GM12891 (cell line): ENCODE results near the gene S100B.
"Not testable (repeated sequence)": the region's sequence is repeated elsewhere in the genome, so short reads cannot be mapped to it uniquely, and the experiment has no call there.

Experiments
- DNase-seq: peaks from one replicate; pipeline ENCODE4 v3.0.0; 2011; ENCODE audit warnings: low spot score; ENCODE audit not compliant: insufficient read length
- FAIRE-seq: peaks from 2 replicates; lab custom pipeline; 2011; peaks lifted over from hg19 to GRCh38; lab: Jason Lieb, UNC
- PAX5 ChIP-seq: IDR thresholded peaks from 2 replicates; pipeline ENCODE4 v1.6.1; 2011; ENCODE audit warnings: low read length, moderate library complexity, mild to moderate bottlenecking; ENCODE audit not compliant: insufficient read depth, severe bottlenecking
- POLR2A ChIP-seq: IDR thresholded peaks from 2 replicates; pipeline ENCODE4 v1.6.1; 2011; ENCODE audit warnings: low read depth, low read length, control low read depth
- POLR2AphosphoS5 ChIP-seq: IDR thresholded peaks from 2 replicates; pipeline ENCODE4 v1.6.1; 2011; ENCODE audit warnings: low read depth, low read length, control low read depth
- POU2F2 ChIP-seq: IDR thresholded peaks from 2 replicates; pipeline ENCODE4 v1.6.1; 2011; ENCODE audit warnings: low read depth, mild to moderate bottlenecking, control low read depth, low read length, moderate library complexity
- SPI1 ChIP-seq: IDR thresholded peaks from 2 replicates; pipeline ENCODE4 v1.6.1; 2011; ENCODE audit warnings: low read depth, low read length, control low read depth
- TAF1 ChIP-seq: IDR thresholded peaks from 2 replicates; pipeline ENCODE4 v1.6.1; 2011; ENCODE audit warnings: low read depth, low read length, control low read depth

The S100B gene

DNA sequence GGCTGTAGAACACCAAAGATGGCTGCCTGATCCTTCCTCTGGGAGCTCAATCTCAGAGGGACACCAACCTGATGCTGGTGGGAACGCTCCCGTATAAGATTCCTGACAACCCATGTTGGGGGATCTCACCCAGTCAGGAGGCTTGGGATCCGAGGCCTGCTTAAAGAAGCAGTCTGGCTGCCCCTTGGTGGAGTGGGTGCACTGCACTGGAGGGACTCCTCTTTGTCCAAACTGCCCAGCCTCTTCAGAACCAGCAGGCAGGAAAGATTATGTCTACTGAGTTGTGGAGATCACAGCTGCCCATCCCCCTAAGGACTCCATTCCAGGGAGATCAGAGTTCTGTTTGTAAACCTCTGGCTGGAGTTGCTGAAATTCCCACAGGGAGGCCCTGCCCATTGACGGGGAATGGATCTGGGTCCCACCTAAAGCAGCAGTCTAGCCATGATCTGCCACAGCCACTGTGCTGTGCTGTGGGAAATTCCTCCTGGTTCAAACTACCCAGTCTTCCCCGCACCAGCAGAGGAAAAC, 23.0 kb downstream of the S100B start:
- no peak for DNase-seq
- no peak for FAIRE-seq

DNA sequence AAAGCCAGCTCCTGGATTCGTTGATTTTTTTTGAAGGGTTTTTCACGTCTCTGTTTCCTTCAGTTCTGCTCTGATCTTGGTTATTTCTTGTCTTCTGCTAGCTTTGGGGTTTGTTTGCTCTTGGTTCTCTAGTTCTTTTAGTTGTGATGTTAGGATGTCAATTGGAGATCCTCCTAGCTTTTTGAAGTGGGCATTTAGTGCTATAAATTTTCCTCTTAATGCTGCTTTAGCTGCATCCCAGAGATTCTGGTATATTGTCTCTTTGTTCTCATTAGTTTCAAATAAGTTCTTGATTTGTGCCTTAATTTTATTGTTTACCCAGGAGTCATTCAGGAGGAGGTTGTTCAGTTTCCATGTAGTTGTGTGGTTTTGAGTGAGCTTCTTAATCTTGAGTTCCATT, 25.5 kb downstream of the S100B start:
- not testable (repeated sequence) for FAIRE-seq, DNase-seq

More for the DNA sequence above, 23.0 kb downstream of the S100B start:
- TF ChIP-seq POLR2A = no peak
- TF ChIP-seq TAF1 = no peak
- no peak for TF ChIP-seq POLR2AphosphoS5
- TF ChIP-seq PAX5 = no peak
- TF ChIP-seq POU2F2 = no peak
- TF ChIP-seq SPI1 = no peak

GRCh38 chr21:46577786-46578185, 27.1 kb downstream of the S100B start:
- not testable (repeated sequence) for FAIRE-seq, DNase-seq

DNA sequence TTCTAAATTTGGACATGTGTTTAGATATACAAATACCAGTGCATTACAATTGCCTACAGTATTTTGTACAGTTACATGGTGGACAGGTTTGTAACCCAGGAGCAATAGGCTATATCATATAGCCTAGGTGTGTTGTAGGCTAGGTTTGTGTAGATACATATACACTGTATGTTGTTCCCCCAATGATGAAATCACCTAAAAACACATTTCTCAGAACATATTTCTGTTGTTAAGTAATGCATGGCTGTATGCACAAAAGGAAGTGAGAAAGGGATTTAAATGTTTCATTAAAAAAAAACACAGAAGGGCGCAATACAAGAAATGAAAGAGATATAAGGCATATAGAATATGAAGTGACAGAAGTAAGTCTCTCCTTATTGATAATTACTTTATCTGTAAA, 32.0 kb downstream of the S100B start:
- DNase-seq (no peak), FAIRE-seq (no peak)

GRCh38 chr21:46570631-46571030, 34.3 kb downstream of the S100B start:
- FAIRE-seq (no peak), DNase-seq (no peak)
- TF ChIP-seq POU2F2 (no peak), SPI1 (no peak), PAX5 (no peak), POLR2AphosphoS5 (no peak), POLR2A (no peak)

More for the DNA sequence above, 32.0 kb downstream of the S100B start:
- no peak for TF ChIP-seq SPI1
- TF ChIP-seq PAX5 = no peak
- no peak for TF ChIP-seq POU2F2
- TF ChIP-seq POLR2A = no peak
- no peak for TF ChIP-seq POLR2AphosphoS5
- no peak for TF ChIP-seq TAF1

- no peak for TF ChIP-seq PAX5
- TF ChIP-seq TAF1 = no peak
- no peak for TF ChIP-seq POLR2AphosphoS5
- no peak for TF ChIP-seq POU2F2
- TF ChIP-seq SPI1 = no peak
- no peak for TF ChIP-seq POLR2A
- FAIRE-seq (no peak), DNase-seq (no peak)
These were observed 34.8 kb downstream of the S100B start for GRCh38 chr21:46570119-46570518.

DNA sequence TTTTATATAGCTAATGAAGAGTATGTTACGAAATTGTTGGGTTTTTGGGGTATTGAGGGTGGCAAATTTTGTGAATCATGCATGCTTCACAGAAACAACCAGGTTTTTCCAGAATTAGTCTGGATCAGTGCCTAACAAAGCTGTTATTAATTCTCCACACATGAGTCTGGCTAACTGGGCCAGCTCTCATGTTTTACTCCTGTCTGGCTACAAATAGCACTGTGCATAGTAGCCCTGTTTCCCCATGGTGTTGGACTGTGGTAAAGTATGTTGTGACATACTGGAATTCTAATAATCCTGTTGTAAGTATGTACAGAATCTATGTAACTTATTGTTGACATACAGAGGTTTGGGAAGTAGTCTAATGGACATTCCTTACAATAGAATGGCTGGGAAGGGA, 35.8 kb downstream of the S100B start:
- TF ChIP-seq POLR2AphosphoS5 = no peak
- TF ChIP-seq SPI1 = no peak
- no peak for TF ChIP-seq POLR2A
- no peak for TF ChIP-seq TAF1
- TF ChIP-seq PAX5 = no peak
- no peak for TF ChIP-seq POU2F2
- DNase-seq (no peak), FAIRE-seq (no peak)

DNA sequence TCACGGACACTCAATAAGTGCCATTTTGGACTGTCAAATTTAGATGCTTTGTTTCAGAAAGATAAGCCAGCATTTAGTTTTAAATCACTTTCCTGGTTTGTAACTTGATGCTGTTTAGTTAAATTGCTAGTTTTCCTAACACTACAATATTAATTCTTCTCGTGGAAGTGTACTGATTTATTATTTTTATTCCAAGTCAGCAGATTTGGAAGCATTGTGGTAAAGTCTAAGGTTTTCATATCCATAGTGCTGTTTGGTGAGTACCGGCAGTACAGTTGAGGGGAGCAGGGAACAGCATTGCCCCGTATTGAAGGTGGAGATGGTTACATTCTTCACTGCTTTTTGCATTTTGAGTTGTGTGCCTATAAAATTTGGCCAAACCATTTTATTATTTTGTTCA, 36.3 kb downstream of the S100B start:
- DNase-seq (no peak), FAIRE-seq (no peak)
- no peak for TF ChIP-seq POU2F2
- TF ChIP-seq PAX5 = no peak
- no peak for TF ChIP-seq POLR2AphosphoS5
- TF ChIP-seq POLR2A = no peak
- no peak for TF ChIP-seq TAF1
- TF ChIP-seq SPI1 = no peak

DNA sequence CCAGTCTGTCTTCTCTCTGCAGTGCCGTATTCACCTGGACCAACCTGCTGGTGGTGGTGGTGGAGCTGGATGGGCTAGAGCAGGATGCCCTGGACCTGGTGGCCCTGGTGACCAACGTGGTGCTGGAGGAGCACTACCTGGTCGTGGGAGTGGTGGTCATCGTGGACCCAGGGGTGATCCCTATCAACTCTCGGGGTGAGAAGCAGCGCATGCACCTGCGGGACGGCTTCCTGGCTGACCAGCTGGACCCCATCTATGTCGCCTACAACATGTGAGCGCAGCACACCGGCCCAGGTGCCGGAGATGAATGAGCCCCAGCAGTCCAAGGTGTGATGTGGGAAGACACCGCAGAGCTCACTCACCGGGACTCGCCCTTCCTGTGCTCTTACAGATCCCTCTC, 37.5 kb downstream of the S100B start:
- FAIRE-seq (no peak), DNase-seq (no peak)
- TF ChIP-seq PAX5 (no peak), TAF1 (no peak), POLR2AphosphoS5 (no peak), POU2F2 (no peak), POLR2A (no peak), SPI1 (no peak)

DNA sequence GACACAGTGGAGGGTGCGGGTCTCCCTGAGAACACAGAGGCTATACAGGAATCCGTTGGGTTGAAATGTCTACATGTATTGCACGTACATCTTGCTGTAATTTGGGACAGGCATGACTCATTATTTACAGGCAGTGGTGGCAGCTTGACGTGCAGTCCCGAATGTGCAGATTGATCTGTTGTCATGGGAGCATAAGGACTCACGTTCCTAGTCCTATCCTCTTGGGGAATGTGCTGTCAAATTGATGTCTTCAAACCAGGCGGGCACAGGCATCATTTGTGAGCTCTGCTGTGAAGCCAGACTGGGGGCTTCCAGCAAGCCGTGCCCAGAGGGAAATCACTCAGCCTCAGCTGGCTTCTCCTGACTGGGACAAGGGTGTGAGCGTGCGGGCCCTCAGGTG, 40.5 kb downstream of the S100B start:
- no peak for DNase-seq
- TF ChIP-seq POLR2AphosphoS5 = no peak
- no peak for TF ChIP-seq POU2F2
- no peak for TF ChIP-seq PAX5
- TF ChIP-seq TAF1 = no peak
- no peak for TF ChIP-seq SPI1
- no peak for TF ChIP-seq POLR2A
- FAIRE-seq = no peak

DNA sequence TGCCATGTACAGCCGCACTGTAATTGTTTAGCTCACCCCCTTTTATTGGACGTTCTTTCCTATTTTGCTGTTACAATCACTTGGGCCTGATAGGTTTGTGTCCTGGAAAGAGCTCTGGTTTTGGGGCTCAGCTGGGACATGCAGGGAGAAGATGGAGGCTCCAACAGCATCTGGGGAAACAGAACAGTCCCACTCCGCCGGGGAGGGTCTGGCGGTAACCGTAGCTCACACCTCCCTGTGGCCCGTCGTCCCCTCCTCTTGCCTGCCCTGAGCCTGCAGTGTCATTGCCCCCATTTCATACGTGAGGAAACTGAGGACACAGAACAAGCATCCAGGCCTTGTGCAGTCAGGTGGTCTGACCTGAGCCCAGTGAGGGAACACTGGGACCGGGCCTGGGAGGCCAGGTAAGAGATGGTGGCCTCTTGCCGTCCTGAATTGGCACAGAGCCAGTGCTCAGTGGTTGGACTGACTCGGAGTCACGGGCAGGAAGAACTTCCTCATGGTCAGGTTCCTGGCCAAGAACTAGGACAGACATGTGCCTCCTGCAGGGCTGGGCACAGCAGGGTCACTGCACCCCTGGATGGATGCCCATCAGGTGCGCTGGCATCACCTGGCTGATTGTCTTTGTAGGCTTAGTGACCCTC, 41.8 kb downstream of the S100B start:
- TF ChIP-seq TAF1 (no peak), SPI1 (no peak), POLR2A (no peak), PAX5 (no peak), POLR2AphosphoS5 (no peak), POU2F2 (no peak)
- DNase-seq (no peak), FAIRE-seq (no peak)
